HG02763 (cell line): ENCODE data around the gene TXLNB.

Source experiments
- ATAC-seq: cut with Tn5 transposase; IDR thresholded peaks from one replicate; pipeline ENCODE4 v1.9.1; 2021; ENCODE audit warnings: mild to moderate bottlenecking, moderate library complexity; ENCODE audit not compliant: unreplicated experiment

TXLNB gene

DNA sequence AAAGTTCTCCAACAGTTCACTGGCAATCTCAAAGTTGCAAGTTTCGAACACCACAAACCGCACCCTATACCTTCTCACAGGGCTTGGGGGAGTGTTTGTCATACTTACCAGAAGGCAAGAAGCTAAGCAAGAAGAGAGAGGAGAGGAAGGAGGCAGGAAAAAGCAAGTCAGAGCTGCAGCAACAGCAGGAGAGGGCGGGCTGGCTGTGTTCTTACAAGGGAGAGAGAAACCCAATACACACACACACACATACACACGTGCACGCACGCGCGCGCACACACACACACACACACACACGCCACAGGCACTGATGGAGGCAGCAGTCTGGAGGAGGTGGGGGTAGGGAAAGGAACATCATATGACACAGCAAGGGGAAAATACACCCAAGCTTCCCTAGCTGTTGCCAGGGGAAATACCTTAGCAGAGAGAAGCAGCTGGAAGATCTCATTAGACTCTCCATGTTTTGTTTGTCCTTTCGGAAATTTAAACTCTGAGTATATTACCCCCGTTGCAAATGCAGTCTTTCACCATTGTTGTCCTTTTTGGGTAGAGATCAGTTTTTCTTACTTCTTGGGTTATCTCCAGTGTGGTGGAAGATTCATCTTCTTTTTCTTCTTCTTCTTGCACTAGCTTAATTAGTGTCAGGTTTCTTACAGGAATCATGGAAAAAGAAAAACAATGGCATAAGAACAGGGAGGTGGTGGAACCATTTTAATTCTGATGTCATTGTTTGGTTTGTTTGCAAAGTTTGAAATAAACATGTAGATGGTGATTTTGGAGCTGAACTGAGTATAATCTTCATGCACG, at the start of gene TXLNB:
Gene TXLNB (minus strand): TSS at position 186 of the 807 bp plus-strand sequence. CDS start 3,099 bp downstream, outside the sequence.
- ATAC-seq = peak; percentile 56

DNA sequence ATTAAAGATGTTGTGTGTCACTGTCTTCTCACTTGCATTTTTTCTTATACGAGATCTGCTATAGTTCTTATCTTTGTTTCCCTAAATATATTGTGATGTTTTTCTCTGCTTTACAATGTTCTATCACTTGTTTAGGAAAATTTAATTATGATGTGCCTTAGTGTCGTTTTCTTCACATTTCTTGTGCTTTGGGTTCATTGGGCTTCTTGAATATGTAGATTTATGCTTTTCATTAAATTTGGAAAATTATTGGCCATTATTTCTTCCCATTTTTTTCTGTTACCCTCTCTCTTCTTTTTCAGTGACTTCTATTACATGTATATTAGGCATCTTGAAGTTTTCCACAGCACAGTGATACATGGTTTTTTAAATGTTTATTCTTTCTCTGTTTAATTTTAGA, 49.3 kb upstream of the TXLNB start:
- ATAC-seq = no peak

DNA sequence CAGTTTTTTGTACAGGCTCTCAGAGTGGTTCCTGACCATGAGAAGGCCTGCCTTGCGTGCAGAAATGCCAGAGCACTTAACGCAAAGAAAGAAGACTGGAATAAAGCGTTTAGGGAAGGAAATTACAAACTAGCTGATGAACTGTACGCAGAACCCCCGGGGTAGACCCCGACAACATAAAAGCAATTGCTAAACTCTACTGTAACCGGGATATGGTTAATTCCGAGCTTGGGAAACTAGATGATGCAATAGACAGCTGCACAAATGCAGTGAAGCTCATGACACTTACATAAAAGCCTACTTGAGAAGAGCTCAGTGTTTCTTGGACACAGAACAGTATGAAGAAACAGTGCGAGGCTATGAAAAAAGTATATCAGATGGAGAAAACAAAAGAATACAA, 47.0 kb upstream of the TXLNB start:
- no peak for ATAC-seq

DNA sequence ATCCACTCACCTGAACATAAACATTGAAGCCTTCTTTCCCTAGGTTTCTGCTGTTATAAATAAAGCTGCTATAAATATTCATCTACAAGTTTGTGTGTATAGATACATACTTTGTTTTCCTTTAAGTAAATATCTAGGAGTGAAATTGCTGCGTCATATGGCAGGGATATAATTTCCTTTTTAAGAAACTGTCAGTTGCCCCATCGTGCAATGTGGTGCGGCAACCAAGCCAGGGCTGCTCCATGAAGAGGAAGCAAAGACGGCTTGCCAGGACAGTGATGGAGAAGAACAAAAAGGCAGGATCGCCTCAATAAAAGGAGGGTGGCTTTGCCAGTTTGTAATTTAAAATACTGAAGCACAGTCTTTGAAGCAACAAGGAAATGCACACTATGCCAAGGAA, 46.0 kb upstream of the TXLNB start:
- ATAC-seq = no peak

DNA sequence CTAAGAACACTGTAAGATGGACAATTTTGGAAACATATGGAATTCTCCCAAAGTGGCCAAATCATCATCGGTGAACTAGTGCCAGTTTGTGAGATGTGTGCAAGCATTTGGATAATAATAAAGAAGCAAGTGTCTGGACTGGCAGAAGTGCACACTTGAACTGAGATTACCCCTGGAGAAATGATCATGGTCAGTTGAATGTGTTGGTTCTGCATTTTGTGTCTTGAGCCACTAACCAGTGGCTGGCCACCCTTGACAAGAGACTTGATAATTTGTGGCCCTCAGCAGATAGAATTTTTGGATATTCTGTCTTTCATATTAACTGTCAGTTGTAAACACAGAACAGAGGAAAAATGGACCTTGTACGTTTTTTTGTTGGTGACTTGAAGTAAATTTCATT, 45.2 kb upstream of the TXLNB start:
- ATAC-seq = no peak

GRCh38 chr6:139336488-139336887, 44.7 kb upstream of the TXLNB start:
- ATAC-seq = peak; percentile 40

DNA sequence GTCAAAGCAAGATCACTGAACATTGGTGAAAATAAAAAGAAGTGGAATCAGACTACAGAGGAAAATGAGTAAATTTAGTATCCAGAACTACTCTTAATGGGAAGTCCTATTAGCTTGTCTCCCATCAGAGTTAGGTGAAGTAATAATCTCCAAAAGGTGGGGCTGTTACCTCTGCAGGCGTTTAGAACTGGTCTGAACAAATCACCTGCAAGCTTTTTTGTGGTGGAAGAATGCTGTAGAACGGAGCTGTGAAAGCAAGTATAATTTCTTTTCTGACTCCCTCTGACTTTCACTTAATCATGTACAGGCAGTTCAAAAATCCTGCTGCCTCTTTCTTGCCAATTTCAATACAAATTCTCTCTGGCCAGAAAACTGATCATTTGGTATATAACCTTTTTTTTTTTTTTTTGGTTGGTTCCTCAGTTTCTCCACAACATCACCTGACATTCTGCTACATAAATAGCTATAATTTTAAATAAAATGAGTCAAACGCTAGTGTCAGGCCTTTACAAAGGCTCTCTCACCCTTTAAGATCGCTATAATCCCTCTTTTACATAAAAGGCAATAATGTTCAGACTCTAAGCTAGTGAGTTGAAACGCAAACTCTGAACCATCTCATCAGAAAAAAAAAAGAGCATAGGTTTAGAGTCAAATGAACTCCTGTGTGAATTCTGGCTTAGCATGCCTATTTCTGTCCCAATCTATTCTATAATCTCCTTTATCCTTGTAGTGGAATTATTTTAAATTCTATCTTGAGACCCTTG, 43.8 kb upstream of the TXLNB start:
- ATAC-seq = no peak

GRCh38 chr6:139334806-139335446, 43.1 kb upstream of the TXLNB start:
- no peak for ATAC-seq

DNA sequence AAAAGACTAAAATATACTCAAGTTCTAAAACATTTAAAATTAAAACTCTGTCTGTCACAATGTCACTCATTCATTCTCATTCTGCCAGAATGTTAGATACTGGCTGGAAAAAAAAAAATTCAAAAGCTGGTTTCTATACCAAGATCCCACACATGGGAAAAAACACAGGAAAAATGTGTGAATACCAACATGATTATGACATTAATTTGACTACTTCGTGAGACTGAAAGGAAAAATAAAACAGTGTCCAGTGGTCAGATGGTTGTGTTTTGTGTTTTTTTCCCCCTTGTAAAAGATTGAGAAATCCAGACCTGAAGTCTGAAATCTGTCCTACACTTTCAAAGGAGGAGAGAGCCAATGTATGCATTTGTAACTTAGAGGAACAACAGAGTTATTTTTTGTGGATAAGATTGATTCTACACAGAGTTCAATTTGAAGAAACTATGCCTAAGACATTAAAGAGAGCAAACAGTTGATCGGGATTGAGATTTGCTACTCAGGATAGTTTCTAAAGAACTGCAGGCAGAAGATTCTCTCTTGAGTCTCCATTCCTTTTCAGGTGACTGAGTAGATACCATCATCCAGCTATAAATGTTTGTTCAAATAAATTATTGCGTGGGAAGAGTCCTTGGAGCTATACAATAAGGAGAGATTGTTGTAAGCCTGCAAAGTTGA, 39.2 kb upstream of the TXLNB start:
- no peak for ATAC-seq

GRCh38 chr6:139330306-139330705, 38.5 kb upstream of the TXLNB start:
- no peak for ATAC-seq

- no peak for ATAC-seq
Measured at GRCh38 chr6:139329224-139329623, 37.4 kb upstream of the TXLNB start.

GRCh38 chr6:139327038-139327437, 35.2 kb upstream of the TXLNB start:
- peak; percentile 60 for ATAC-seq

DNA sequence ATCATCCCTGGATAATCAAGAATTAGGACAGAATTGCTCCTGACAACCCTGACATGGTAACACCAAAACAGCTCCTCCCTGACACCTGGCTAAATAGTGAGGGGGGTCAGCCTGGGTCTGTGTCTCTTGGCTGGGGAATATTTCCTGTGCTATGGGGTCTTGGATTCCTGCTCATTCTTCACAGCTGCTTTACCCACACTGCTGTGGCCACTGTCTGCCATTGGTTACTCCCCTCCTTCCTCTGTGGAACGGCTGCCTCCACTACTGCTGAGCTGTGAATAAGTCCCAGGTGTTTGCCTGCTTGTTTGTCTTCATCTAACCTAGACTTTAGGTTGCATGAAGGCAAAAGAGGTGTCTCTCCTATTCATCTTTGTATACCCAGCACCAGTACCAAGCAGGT, 33.9 kb upstream of the TXLNB start:
- no peak for ATAC-seq

DNA sequence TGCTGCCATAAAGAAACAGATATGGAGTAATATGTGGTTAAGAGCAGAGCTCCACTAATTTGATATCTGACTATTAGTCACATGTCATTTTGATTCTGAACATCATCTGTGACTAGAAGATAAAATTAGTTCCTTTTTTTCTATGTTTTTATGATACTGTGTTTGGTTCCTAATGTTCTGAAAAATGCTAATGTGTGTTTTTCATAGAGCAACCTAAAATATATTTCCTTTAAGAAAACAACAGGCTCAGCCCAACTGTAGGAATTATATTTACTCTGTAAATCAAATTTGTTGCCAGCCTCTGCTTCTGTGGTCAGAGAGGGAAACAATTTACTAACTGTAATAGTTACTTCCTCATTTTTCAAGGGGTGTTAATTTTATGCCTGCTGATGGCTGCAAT, 33.3 kb upstream of the TXLNB start:
- ATAC-seq = peak; percentile 39

DNA sequence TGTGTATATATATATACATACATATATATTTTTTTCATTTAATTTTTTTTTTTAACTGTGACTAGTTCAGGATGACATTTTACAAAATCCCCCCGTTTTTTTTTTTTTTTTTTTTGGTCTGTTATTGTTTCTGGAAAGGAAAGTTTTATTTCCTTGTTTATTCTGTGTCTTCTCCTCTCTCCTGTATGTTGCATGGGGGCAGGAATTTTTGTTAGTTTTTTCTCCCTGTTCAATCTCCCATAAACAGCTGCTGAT, 32.4 kb upstream of the TXLNB start:
- ATAC-seq = no peak

DNA sequence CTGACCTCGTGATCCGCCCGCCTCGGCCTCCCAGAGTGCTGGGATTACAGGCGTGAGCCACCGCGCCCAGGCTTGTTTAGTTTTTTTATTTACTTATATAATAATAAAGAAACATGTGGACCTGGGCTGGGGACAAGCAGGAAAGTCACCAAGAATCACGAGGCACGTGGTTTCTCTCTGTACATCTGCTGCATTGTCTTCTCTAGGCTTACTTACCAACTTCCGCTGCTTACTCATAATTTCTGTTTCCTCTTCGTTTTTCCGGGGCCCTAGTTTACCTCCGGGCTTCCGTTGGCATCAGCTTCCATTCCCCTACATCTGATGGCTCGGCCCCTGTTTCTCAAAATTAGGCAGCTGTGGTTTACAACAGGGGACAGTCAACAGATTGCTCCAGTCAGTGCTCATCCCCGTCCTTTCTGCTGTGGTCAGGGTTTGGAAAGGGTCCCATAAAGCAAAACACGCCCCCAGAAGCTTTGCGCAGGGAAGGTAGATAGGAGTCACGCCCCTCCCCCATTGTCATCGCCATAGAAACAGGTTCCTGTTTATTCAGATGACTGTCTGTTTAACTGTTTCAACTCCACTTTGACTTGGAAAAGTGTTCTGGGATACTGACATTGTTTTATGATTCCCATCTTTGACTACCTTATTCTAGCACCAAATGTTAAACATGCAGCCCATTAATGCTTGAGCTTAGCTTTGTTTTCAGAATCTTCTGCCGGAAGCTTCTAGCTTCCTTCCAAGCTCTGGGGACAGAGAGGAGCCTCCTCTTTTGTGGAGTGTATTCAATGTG, 31.9 kb upstream of the TXLNB start:
- ATAC-seq = peak; percentile 34

GRCh38 chr6:139320081-139320480, 28.3 kb upstream of the TXLNB start:
- no peak for ATAC-seq

DNA sequence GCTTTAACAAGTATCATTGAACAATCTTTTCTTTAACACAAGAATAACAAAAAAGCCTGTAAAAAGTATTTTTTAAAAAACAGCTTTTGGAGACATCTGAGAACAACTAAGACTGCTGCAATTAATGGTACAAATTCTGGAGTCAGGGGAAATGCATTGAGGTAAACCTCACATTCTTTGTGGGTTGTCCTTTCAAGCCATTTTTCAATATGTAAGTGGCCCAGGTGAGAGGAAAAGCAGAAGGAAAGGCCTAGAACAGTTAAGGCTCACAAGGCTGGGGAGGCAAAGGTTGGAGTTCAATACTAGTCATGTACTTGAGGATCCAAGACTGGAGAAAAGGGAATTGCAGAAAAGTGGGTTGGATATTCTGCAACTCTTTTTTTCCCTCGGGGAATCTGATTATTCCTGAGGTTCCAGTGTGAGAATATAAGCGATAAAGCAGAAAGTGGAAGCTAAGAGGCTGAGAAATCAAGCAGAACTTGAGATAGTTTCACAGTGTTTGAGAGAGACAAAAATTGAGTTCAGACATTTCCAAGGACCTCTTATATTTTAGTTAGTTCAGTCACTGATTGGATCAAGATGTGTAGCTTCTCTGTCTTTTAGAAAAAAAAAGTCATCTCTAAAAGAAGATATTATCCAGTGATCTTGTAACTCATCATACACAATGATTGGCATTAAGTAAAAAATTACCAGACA, 25.0 kb upstream of the TXLNB start:
- ATAC-seq = no peak

DNA sequence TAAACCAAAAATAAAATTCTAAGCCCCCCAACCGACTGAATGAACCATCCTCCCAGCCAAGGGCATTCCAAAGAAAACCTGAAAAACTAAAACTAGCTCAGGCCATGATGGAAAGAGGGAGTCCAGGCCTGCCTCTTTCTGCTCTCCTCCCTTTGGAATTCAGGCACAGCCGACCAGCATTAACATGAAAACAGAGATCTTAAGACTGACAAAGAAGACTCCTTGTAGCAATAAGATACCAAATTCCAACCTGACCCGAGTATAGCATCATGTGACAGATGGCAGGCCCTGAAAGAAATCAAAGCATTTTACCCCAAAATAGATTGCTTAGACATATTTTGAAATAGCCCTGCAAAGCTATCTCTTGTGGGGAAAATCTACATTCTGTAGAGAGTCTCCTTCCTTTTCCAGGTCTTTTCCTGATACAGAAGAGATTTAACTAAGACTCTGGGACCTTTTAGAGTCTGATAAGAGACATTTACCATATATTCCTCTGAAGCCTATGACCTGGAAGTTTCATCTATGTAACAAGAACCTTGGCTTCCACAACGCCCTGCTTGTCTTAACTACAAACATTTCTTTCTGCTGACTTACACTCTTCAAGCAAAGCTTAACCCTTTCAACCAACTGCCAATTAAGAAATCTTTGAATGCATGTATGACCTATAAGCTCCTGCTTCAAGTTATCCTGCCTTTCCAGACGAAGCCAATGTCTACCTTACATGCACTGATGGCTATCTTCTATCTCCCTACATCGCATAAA, 22.2 kb upstream of the TXLNB start:
- ATAC-seq = no peak
